ENCODE data around the gene G6PC3. TPM values are rescaled to one million over a fixed set of nuclear protein-coding genes. Genes with fewer than 3 reads are reported as not detected.
A peak's percentile ranks its signal among the peaks of the same experiment; 100 is the strongest.

G6PC3 gene
- total and polyA plus RNA-seq, 4 donors: 6.7 to 15.1 (median 8.3) TPM

GRCh38 chr17:44112284-44113280 lies 42.0 kb downstream of the G6PC3 start:
- 81% methylated on average over 4 of the region's 4 CpGs for WGBS
- Histone ChIP-seq H3K4me3 (ENCODE audit: low read depth in 1 of 3, low read length in 3 of 3) (no peak overlapping the region), H3K27ac (ENCODE audit: low read depth in 1 of 2, low read length in 2 of 2) (peak overlapping the region; percentile 20 to 97), H3K27me3 (ENCODE audit: control insufficient read depth in 4 of 4, insufficient read depth in 4 of 4, low read length in 3 of 4) (no peaks in the 10 kb centered on the region), H3K4me1 (ENCODE audit: control insufficient read depth in 4 of 4, insufficient read depth in 4 of 4, low read length in 3 of 4) (peaks cover 34 to 77% (median 49%) of the 10 kb centered on the region in 4 donors), H3K36me3 (ENCODE audit: control insufficient read depth in 4 of 4, insufficient read depth in 3 of 4, low read depth in 1 of 4, low read length in 3 of 4) (no peaks in the 10 kb centered on the region), H3K9me3 (ENCODE audit: control insufficient read depth in 4 of 4, low read length in 3 of 4) (no peaks in the 10 kb centered on the region), H3K9ac (ENCODE audit: low read depth in 1 of 2, low read length in 2 of 2) (no peak overlapping the region)
- TF ChIP-seq EGR1 (IDR thresholded peaks at IDR 0.05; ENCODE audit: low read depth in 2 of 2): no peak
- no peak for TF ChIP-seq CTCF (IDR thresholded peaks at IDR 0.05; ENCODE audit: low read depth, low read length, missing input control)
- no peak for TF ChIP-seq ZBTB33 (IDR thresholded peaks at IDR 0.05)
- TF ChIP-seq SP1 (IDR thresholded peaks at IDR 0.05): no peak
- no peak for TF ChIP-seq REST (IDR thresholded peaks at IDR 0.05)
- DNase-seq (ENCODE audit: low spot score): no peak

- H3K9me3 ChIP-seq (ENCODE audit: control insufficient read depth in 4 of 4, low read length in 3 of 4): no peaks in the 10 kb centered on the region
- H3K27ac ChIP-seq (ENCODE audit: low read depth in 1 of 2, low read length in 2 of 2): no peak overlapping the region
- no peak for DNase-seq (ENCODE audit: low spot score)
- H3K4me1 ChIP-seq (ENCODE audit: control insufficient read depth in 4 of 4, insufficient read depth in 4 of 4, low read length in 3 of 4): peaks cover 26 to 69% (median 41%) of the 10 kb centered on the region in 4 donors
- 87% methylated on average over 1 of the region's 1 CpG for WGBS
- H3K27me3 ChIP-seq (ENCODE audit: control insufficient read depth in 4 of 4, insufficient read depth in 4 of 4, low read length in 3 of 4): no peaks in the 10 kb centered on the region
- H3K4me3 ChIP-seq (ENCODE audit: low read depth in 1 of 3, low read length in 3 of 3): no peak overlapping the region
- H3K36me3 ChIP-seq (ENCODE audit: control insufficient read depth in 4 of 4, insufficient read depth in 3 of 4, low read depth in 1 of 4, low read length in 3 of 4): no peaks in the 10 kb centered on the region
- TF ChIP-seq FOXA2 (IDR thresholded peaks at IDR 0.05) (no peak), TAF1 (conservative IDR thresholded peaks at IDR 0.05) (no peak), HNF4G (IDR thresholded peaks at IDR 0.05) (no peak), NR2F2 (IDR thresholded peaks at IDR 0.05) (no peak), RXRA (IDR thresholded peaks at IDR 0.05) (no peak), JUND (IDR thresholded peaks at IDR 0.05) (no peak), YY1 (IDR thresholded peaks at IDR 0.05) (no peak), CTCF (IDR thresholded peaks at IDR 0.05; ENCODE audit: low read depth, low read length, missing input control) (no peak)
- H3K9ac ChIP-seq (ENCODE audit: low read depth in 1 of 2, low read length in 2 of 2): no peak overlapping the region
Observed at GRCh38 chr17:44113382-44113781, 42.8 kb downstream of the G6PC3 start.

All from liver (tissue), 9 donors.